Body of pancreas (tissue), 4 donors: ENCODE measurements around the gene DDRGK1. TPM values are rescaled to one million over a fixed set of nuclear protein-coding genes. Genes with fewer than 3 reads are reported as not detected.

Experiments used
- ATAC-seq: fragments of 150-250 bp; one replicate; pipeline ENCODE4 v1.9.1; 2016
- DNase-seq, 4 donors: peaks; one replicate each; pipeline ENCODE4 v3.0.0-alpha.2; 2019
- H3K27ac ChIP-seq, 4 donors: fragments of 200-600 bp; sonication (generic); 1 replicate in 3 of 4; 2 replicates in 1 of 4; pipeline versions ENCODE4 v1.5.1 to v1.6.1; 2016 to 2019; ENCODE audit warnings: mild to moderate bottlenecking in 1 of 4, mixed read lengths in 1 of 4, moderate library complexity in 1 of 4
- H3K27me3 ChIP-seq, 2 donors: fragments of 200-600 bp; sonication (generic); one replicate each; pipeline ENCODE4 v1.6.0; 2016; ENCODE audit warnings: mild to moderate bottlenecking in 1 of 2
- H3K36me3 ChIP-seq, 2 donors: fragments of 200-600 bp; sonication (generic); replicated peaks in 1 of 2; 2 replicates each; pipeline ENCODE4 v1.5.1; 2016; ENCODE audit warnings: low read depth in 2 of 2; ENCODE audit not compliant: insufficient read depth in 1 of 2
- H3K4me1 ChIP-seq: fragments of 200-600 bp; sonication (generic); one replicate; pipeline ENCODE4 v1.6.0; 2016
- H3K4me3 ChIP-seq, 2 donors: fragments of 200-600 bp; sonication (generic); 1 replicate in 1 of 2; 2 replicates in 1 of 2; pipeline ENCODE4 v1.5.1; 2016 to 2019
- H3K9me3 ChIP-seq, 3 donors: fragments of 200-600 bp; sonication (generic); 1 replicate in 2 of 3; 2 replicates in 1 of 3; pipeline ENCODE4 v1.5.1; 2016
- CTCF ChIP-seq, 7 experiments: fragments of 450-650 bp in 4 of 7; fragments of 200-600 bp in 3 of 7; sonication (generic) in 3 of 7; IDR thresholded peaks; one replicate each; pipeline ENCODE4 v1.5.1; 2016 to 2019; ENCODE audit warnings: antibody characterized with exemption in 7 of 7
- POLR2A ChIP-seq, 3 donors: fragments of 450-650 bp; IDR thresholded peaks; one replicate each; pipeline ENCODE4 v1.6.1; 2016; ENCODE audit warnings: antibody characterized with exemption in 3 of 3, mild to moderate bottlenecking in 2 of 3
- WGBS, 2 donors: methylation state at CpG; one replicate each; pipeline ENCODE4 v1.1.5; 2017; 5-methylcytosine and 5-hydroxymethylcytosine counted together
- intact Hi-C: fragments of 100-400 bp; cut with DNase I; formaldehyde crosslinking; loops from one replicate; pipeline ENCODE4 v1.15.1; 2023
- total RNA-seq, 2 donors: library from RNA; depleted of rRNA; stranded (reverse); fragments of >200 nt; gene quantifications; one replicate each; pipeline ENCODE4 v1.1.0, GENCODE V29; 2016

Gene DDRGK1
- total RNA-seq, 2 donors from 2014 or later: 64.3 to 82.8 TPM

- no peaks in the 10 kb centered on the region for H3K9me3 ChIP-seq
- no peaks in the 10 kb centered on the region for H3K27me3 ChIP-seq
- WGBS, 2 donors: 83 to 86% methylated on average over 30 to 31 of the region's 42 CpGs
- no peaks in the 10 kb centered on the region for H3K4me1 ChIP-seq
- intact Hi-C loops: no loop called here
- H3K4me3 ChIP-seq: no peak overlapping the region
- H3K36me3 ChIP-seq: no peaks in the 10 kb centered on the region
- ATAC-seq (no peak), DNase-seq (no peak)
- no peak for TF ChIP-seq CTCF (IDR thresholded peaks at IDR 0.05)
- no peak overlapping the region for H3K27ac ChIP-seq
These were observed 23.7 kb upstream of the DDRGK1 start for GRCh38 chr20:3227936-3228749.

DNA sequence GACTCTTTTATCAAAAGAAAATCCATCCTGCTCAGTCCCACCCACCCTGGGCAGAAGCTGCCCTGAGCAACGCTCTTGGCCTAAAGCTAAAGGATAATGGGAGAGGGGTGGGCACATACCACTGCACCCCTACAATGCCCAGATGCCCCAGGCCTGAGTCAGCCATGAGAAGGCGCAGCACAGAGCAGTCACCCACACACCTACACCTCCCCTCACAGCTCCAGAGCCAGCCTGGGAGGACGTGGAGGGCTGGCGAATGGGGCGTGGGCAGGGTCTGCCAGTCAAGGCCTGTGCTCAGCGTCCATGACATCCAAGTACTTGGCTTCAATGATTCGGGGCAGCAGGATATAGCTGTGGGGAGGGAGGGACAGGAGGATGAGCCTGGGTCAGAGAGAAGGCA lies 23.0 kb upstream of the DDRGK1 start:
- Histone ChIP-seq H3K36me3 (no peaks in the 10 kb centered on the region), H3K27ac (no peak overlapping the region), H3K27me3 (no peaks in the 10 kb centered on the region), H3K4me3 (no peak overlapping the region), H3K9me3 (no peaks in the 10 kb centered on the region), H3K4me1 (no peaks in the 10 kb centered on the region)
- intact Hi-C loops: no loop called here
- DNase-seq: no peak
- WGBS, 2 donors: 67 to 81% methylated on average over 1 to 7 of the region's 7 CpGs
- TF ChIP-seq POLR2A (IDR thresholded peaks at IDR 0.05) (no peak), CTCF (IDR thresholded peaks at IDR 0.05) (no peak)
- ATAC-seq: no peak

GRCh38 chr20:3226864-3227263 lies 22.4 kb upstream of the DDRGK1 start:
- no peak overlapping the region for H3K27ac ChIP-seq
- H3K4me3 ChIP-seq: no peak overlapping the region

GRCh38 chr20:3226093-3226492 lies 21.6 kb upstream of the DDRGK1 start:
- Histone ChIP-seq H3K4me1 (no peaks in the 10 kb centered on the region), H3K9me3 (no peaks in the 10 kb centered on the region), H3K36me3 (no peaks in the 10 kb centered on the region), H3K4me3 (no peak overlapping the region), H3K27me3 (no peaks in the 10 kb centered on the region), H3K27ac (no peak overlapping the region)
- TF ChIP-seq POLR2A (IDR thresholded peaks at IDR 0.05) (no peak), CTCF (IDR thresholded peaks at IDR 0.05) (no peak)
- no peak for ATAC-seq
- 83 to 87% methylated on average over 8 to 10 of the region's 10 CpGs for WGBS, 2 donors
- intact Hi-C loops: no loop called here
- DNase-seq: no peak

More at GRCh38 chr20:3226864-3227263, 22.4 kb upstream of the DDRGK1 start:
- Histone ChIP-seq H3K4me1 (no peaks in the 10 kb centered on the region), H3K36me3 (no peaks in the 10 kb centered on the region), H3K9me3 (no peaks in the 10 kb centered on the region), H3K27me3 (no peaks in the 10 kb centered on the region)
- no peak for ATAC-seq
- intact Hi-C loops: no loop called here
- 90 to 99% methylated on average over 7 to 14 of the region's 14 CpGs for WGBS, 2 donors
- TF ChIP-seq POLR2A (IDR thresholded peaks at IDR 0.05): no peak
- TF ChIP-seq CTCF (IDR thresholded peaks at IDR 0.05): no peak
- DNase-seq: no peak
